Neutrophil (primary cell): ENCODE data around the gene VSTM2L.

Source experiments
- H3K27ac ChIP-seq: fragments of 200-600 bp; sonication (generic); 2 replicates; pipeline ENCODE4 v1.5.1; 2016; ENCODE audit warnings: mild to moderate bottlenecking, moderate library complexity
- H3K27me3 ChIP-seq: fragments of 200-600 bp; sonication (generic); 2 replicates; pipeline ENCODE4 v1.6.0; 2016; ENCODE audit warnings: mild to moderate bottlenecking
- H3K36me3 ChIP-seq: fragments of 200-600 bp; sonication (generic); 2 replicates; pipeline ENCODE4 v1.5.1; 2017
- H3K4me1 ChIP-seq, 2 experiments: fragments of 200-600 bp in 1 of 2; sonication (generic) in 1 of 2; 1 replicate in 1 of 2; 2 replicates in 1 of 2; pipeline versions ENCODE4 v1.5.1 to v1.6.1; 2013 to 2016; ENCODE audit warnings: low read depth in 1 of 2, low read length in 1 of 2, mild to moderate bottlenecking in 1 of 2, moderate library complexity in 1 of 2; ENCODE audit not compliant: control insufficient read depth in 1 of 2, insufficient read depth in 1 of 2
- H3K4me3 ChIP-seq, 2 experiments: fragments of 200-600 bp in 1 of 2; sonication (generic) in 1 of 2; 1 replicate in 1 of 2; 2 replicates in 1 of 2; pipeline ENCODE4 v1.5.1; 2013 to 2016; ENCODE audit warnings: low read depth in 1 of 2, low read length in 1 of 2, mild to moderate bottlenecking in 1 of 2, moderate library complexity in 1 of 2
- H3K9me3 ChIP-seq: fragments of 200-600 bp; sonication (generic); 2 replicates; pipeline ENCODE4 v1.5.1; 2016
- CTCF ChIP-seq: fragments of 200-600 bp; sonication (generic); IDR thresholded peaks from 2 replicates; pipeline ENCODE4 v1.5.1; 2016; ENCODE audit warnings: antibody characterized with exemption

VSTM2L gene

GRCh38 chr20:37899105-37900045, 3.6 kb upstream of the VSTM2L start:
- no peaks in the 10 kb centered on the region for H3K9me3 ChIP-seq
- no peak overlapping the region for H3K27ac ChIP-seq
- no peaks in the 10 kb centered on the region for H3K4me1 ChIP-seq
- TF ChIP-seq CTCF: no peak
- H3K4me3 ChIP-seq: no peak overlapping the region
- H3K27me3 ChIP-seq: peaks cover 72% of the 10 kb centered on the region
- H3K36me3 ChIP-seq: no peaks in the 10 kb centered on the region

- Histone ChIP-seq H3K4me3 (no peak overlapping the region), H3K9me3 (no peaks in the 10 kb centered on the region), H3K27me3 (peaks cover 90% of the 10 kb centered on the region), H3K36me3 (no peaks in the 10 kb centered on the region), H3K4me1 (no peaks in the 10 kb centered on the region), H3K27ac (no peak overlapping the region)
- TF ChIP-seq CTCF: no peak
These were observed 1.7 kb upstream of the VSTM2L start for GRCh38 chr20:37901240-37901639.

GRCh38 chr20:37901654-37902503, 1.0 kb upstream of the VSTM2L start:
- TF ChIP-seq CTCF: no peak
- Histone ChIP-seq H3K27ac (no peak overlapping the region), H3K4me3 (no peak overlapping the region), H3K9me3 (no peaks in the 10 kb centered on the region), H3K27me3 (peaks cover 97% of the 10 kb centered on the region), H3K4me1 (no peaks in the 10 kb centered on the region), H3K36me3 (no peaks in the 10 kb centered on the region)

GRCh38 chr20:37903317-37904007, 535 bp downstream of the VSTM2L start:
- no peaks in the 10 kb centered on the region for H3K4me1 ChIP-seq
- no peaks in the 10 kb centered on the region for H3K9me3 ChIP-seq
- peaks cover 100% of the 10 kb centered on the region for H3K27me3 ChIP-seq
- no peak overlapping the region for H3K4me3 ChIP-seq
- no peak for TF ChIP-seq CTCF
- no peaks in the 10 kb centered on the region for H3K36me3 ChIP-seq
- H3K27ac ChIP-seq: no peak overlapping the region

- Histone ChIP-seq H3K4me1 (no peaks in the 10 kb centered on the region), H3K4me3 (no peak overlapping the region), H3K27me3 (peaks cover 100% of the 10 kb centered on the region), H3K9me3 (no peaks in the 10 kb centered on the region), H3K27ac (no peak overlapping the region), H3K36me3 (no peaks in the 10 kb centered on the region)
- TF ChIP-seq CTCF: no peak
These were observed 1.2 kb downstream of the VSTM2L start for GRCh38 chr20:37904008-37904642.
